Stimulated activated CD4-positive, alpha-beta T cell treated with anti-CD3 and anti-CD28 coated beads, Interleukin-12 subunit alpha, Interleukin-12 subunit beta, amount 100 ng/mL, for 48 hours (primary cell): Measurements from ENCODE around the gene AKR1A1.
"Not testable (repeated sequence)": the region's sequence is repeated elsewhere in the genome, so short reads cannot be mapped to it uniquely, and the experiment has no call there.

Source experiments
- DNase-seq, 3 donors: peaks; one replicate each; pipeline ENCODE4 v3.0.0-alpha.2; 2020; ENCODE audit warnings: low read depth in 2 of 3, low spot score in 1 of 3

The AKR1A1 gene

DNA sequence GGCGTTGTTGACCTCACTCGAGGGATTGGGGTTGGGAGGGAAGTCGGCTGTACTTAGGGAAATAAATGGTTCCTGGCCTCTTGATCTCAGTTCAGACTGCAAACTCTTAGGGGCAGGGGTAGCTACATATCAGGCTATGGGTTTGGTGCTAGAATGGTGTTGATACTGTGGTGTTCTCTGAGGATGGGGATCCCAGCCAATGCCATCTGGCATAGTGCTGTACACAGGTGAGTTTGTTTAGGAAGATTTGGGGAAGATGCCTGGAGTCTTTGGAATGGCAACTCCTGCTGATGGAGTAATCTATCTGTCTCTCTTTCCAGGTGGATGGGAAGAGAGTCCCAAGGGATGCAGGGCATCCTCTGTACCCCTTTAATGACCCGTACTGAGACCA, 18.9 kb downstream of the AKR1A1 start:
- DNase-seq, result no peak

DNA sequence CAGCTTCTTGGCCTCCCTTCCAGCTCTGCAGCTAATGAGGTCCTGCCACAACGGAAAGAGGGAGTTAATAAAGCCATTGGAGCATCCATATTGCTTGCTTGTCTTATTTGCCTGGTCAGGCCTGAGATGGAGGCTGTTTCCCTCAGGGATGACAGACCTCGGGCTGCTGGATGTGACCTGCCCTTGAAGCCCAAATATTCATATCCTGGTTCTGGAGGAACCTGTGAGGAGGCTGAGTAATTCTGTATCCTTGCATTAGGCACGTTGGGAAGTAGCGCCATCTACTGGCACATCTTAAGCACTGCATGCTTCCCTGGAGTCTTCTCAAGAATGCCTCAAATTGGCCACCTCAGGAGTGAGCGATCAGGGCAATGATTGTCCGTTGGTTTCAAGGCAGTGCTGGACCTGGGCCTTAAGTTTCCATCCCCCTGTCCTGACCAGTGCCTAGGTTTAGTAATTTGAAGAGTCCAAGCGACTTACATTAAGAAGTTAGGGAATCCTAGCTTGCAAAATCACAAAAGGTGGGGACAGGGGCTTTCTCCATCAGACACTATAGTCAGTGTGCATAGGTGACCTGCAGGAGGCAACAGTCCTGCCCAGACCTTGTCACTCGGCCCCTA, 19.4 kb downstream of the AKR1A1 start:
- DNase-seq, result peak; percentile 51 to 70 (median 55)

GRCh38 chr1:45570631-45571030, 20.0 kb downstream of the AKR1A1 start:
- DNase-seq, result no peak

DNA sequence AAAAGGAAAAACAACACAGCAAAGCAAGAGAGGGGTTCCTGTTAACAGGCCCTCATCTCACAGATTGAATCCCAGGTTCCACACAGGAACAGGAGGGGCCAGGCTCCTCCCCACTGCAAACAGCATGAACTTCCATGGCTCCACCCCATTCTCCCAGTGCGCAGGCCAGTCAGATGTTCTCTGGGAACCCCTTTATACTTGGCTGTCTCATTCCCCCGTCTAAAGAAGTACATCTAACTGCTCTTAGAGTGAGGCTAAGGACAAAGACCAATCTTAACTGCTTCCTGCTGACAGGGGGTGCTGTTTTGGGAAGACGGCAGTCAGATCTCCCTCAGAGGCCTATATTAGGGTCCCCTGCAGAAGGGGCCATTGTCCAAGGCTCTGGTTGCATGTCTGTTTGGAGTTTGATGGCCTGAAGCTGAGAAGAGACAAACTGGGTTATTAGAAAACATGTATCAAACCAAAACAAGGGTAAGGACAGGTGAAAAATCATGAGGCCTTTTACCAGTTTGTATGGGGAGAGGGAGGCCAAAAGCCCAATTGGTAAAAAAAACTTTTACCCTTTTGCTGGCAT, 22.7 kb downstream of the AKR1A1 start:
- no peak for DNase-seq

GRCh38 chr1:45574105-45574626, 23.5 kb downstream of the AKR1A1 start:
- no peak for DNase-seq

GRCh38 chr1:45583264-45583665, 32.6 kb downstream of the AKR1A1 start:
- DNase-seq, result peak; percentile 90 to 92 (median 91)

DNA sequence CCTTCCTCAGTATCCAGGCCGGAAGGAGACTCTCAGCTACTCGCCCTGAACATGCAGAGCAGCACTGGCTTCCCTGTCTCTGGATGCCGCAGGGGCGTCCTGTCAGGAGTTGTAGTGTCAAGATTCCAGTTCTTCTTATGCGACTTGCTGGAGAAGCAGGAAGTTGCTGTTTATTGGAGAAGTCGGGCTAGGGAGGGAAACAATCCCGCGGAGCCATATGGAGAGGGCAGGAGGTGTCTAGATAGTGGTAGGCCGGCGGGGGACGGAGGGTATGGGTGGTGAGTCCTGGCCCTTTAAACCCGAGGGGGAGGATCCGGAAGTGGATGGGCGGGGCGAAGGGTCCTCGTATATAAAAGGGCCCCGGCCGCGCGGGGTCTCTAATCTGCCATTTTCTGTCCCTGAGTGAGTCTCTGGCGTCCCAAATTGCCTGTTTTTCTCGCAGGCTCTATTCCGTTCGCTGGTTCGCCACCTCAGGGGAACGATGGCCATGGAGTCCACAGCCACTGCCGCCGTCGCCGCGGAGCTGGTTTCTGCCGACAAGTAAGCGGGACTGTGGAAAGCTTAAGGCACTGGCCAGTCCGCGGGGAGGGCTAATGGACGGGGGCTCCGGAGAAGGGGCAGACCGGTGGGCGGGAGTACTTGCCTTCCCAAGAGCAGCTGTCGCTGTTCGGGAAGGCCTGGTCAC, 33.2 kb downstream of the AKR1A1 start, which contains the start of gene NASP:
NASP (plus strand) TSS at position 376 of the 685 bp plus-strand sequence; CDS start at position 482, 106 bp downstream.
- DNase-seq, result peak; percentile 83 to 98 (median 91)

GRCh38 chr1:45584351-45585109, 33.9 kb downstream of the AKR1A1 start:
- DNase-seq, result peak; percentile 79 to 87 (median 87)

DNA sequence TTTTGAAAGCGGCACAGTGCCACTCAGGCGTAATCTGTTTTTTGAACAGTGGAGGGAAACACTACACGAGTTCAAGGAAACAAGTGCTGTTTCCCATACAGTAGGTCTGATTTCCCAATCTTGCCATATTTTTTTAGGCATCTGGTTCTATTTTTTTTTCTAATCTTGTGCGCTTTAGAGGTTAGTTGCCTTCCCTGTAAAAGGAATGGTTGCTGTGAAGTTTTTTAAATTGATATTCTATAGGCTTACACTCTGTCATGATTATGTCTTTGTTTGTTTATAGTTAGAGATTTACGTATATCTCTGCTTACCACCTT, 34.4 kb downstream of the AKR1A1 start:
- DNase-seq, result no peak

DNA sequence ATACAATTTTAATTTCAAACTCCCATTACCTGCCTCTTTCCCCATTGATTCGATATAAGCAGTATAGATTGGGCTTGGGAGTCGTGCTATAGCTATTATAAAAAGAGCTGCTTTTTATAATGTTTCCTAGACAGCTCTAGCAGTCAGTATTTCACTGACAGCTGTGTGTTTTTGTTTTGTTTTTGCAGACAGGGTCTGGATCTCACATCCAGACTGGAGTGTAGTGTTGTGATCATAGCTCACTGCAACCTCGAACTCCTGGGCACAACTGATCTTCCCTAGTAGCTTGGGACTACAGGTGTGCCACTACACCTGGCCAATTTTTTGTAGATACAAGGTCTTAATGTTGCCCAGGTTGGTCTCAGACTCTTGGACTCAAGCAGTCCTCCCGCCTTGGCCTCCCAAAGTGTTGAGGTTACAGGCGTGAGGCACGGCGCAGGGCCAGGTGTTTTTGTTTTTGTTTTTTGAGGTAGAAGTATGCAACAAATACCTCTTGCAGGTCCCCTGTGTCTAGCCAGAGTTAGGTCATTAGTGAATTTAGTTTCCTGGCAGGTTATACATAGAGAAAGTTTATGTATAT, 35.0 kb downstream of the AKR1A1 start:
- no peak for DNase-seq

DNA sequence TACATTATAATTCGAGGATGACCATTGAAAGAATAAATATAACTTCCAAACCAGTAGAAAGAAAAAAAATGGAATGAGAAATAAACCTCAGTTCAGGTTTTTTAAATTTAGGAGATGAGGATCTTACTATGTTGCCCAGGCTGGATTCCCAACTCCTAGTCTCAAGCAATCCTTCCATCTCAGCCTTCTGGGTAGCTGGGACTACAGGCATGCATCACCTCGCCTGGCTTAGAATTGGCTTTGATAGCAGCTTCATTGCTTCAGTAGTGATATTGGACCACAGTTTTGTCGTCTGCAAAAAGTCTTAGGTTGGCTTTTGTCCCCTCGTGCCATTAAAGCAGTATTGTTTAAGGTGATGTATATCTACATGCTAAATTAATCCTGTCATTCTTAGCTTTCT, 36.1 kb downstream of the AKR1A1 start:
- no peak for DNase-seq

DNA sequence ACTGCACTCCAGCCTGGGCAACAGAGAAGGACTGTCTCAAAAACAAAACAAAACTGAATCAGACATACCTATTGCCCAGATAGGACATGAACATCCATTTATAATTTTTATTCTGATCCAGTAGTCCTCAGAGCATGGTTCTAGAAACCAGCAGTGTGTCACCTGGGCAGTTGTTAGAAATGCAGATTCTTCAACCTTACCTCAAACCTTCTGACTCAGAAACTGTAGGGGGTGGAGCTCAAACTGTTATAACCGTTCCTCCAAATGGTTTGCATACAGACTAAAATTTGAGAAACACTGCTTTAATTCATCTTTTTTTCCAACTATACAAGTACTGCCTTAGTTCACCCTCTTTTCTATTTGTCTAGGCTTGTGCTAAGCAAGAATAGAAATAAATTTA, 39.2 kb downstream of the AKR1A1 start:
- DNase-seq, result no peak

GRCh38 chr1:45594412-45594811, 43.8 kb downstream of the AKR1A1 start:
- DNase-seq, result no peak

DNA sequence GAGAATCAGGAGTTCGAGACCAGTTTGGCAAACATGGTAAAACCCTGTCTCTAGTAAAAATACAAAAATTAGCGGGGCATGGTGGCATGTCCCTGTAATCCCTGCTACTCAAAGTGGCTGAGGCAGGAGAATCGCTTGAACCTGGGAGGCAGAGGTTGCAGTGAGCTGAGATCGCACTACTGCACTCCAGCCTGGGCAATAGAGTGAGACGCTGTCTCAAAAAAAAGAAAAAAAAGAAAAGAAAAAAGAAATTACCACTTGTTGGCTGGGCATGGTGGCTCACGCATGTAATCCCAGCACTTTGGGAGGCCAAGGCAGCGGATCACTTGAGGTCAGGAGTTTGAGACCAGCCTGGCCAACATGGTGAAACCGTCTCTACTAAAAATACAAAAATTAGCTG, 46.1 kb downstream of the AKR1A1 start:
- not testable (repeated sequence) for DNase-seq

DNA sequence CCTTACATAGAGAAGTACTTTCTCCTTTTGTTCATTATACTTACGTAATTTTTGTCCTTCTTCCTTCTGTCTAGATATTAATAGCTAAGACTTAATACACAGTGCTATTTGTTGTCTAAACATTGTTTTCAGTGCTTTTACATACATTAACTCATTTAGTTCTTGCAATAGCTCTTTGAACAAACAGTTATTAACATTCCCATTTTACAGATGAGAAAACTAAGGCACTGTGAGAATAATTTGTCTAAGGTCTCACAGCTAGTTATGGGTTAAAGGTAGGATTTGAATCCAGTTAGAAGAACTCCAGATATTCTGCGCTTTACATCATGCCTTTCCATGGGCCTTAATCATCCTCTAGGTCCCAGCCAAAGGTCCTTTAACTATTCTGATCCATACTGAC, 53.6 kb downstream of the AKR1A1 start:
- no peak for DNase-seq

DNA sequence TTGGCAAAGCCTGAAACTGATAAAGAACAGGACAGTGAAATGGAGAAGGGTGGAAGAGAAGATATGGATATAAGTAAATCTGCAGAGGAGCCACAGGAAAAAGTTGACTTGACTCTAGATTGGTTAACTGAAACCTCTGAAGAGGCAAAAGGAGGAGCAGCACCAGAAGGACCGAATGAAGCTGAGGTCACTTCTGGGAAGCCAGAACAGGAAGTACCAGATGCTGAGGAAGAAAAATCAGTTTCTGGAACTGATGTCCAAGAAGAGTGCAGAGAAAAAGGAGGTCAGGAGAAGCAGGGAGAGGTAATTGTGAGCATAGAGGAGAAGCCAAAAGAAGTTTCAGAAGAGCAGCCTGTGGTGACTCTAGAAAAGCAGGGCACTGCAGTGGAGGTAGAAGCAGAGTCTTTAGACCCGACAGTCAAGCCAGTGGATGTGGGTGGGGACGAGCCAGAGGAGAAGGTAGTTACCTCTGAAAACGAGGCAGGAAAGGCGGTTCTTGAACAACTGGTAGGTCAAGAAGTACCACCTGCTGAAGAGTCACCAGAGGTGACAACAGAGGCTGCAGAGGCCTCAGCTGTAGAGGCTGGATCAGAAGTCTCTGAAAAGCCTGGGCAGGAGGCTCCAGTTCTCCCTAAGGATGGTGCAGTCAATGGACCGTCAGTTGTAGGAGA, 56.9 kb downstream of the AKR1A1 start:
- no peak for DNase-seq

DNA sequence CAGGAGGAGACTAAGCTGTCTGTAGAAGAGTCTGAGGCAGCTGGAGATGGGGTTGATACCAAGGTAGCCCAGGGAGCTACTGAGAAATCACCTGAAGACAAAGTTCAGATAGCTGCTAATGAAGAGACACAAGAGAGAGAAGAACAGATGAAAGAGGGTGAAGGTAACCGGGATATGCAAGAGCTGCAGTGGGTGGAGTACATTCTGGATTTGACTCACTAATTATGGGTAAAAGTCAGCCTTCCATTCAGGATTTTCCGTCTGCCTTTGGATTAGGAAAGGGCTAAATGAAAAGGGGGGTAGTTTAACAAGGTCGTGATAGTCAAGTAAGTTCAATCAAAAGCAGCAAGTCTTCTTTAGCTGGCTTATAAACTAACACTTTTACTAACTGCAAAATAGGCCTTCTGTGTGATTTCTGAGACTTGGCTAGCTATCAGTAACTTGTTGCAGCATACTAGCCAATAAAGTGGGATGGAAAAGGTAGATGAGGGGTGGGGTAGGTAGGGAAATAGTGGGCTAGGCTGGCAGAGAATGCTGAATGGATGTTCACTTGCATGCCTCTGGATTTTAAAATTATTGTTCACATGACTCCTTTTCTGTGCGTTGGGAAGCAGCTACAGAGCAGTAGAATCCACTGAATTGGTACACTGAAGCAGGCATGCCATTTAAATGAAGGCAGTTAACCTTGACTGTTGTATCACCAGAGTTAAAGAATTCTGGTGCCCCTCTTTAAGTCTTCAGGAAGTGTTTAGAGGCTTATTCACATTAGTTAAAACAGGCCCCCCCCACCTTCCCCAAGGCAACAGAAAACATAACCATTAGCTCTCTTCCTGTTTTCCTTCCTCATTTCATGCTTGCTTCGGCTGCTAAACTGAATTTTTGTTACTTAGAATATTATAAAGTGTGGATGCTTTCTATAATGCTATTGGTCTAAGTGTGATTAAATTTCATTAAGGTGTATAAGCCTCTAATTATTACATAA, 57.8 kb downstream of the AKR1A1 start:
- DNase-seq, result no peak

GRCh38 chr1:45610589-45611226, 60.1 kb downstream of the AKR1A1 start:
- no peak for DNase-seq

GRCh38 chr1:45612941-45613579, 62.4 kb downstream of the AKR1A1 start:
- no peak for DNase-seq
